Stimulated activated CD4-positive, alpha-beta T cell treated with anti-CD3 and anti-CD28 coated beads, Interleukin-2, amount 100 ng/mL, for 48 hours (primary cell): ENCODE results near the gene WWP2.
"Not testable (repeated sequence)": the region's sequence is repeated elsewhere in the genome, so short reads cannot be mapped to it uniquely, and the experiment has no call there.

Experiments
- DNase-seq, 2 donors: peaks; one replicate each; pipeline ENCODE4 v3.0.0-alpha.2; 2020

Gene WWP2

DNA sequence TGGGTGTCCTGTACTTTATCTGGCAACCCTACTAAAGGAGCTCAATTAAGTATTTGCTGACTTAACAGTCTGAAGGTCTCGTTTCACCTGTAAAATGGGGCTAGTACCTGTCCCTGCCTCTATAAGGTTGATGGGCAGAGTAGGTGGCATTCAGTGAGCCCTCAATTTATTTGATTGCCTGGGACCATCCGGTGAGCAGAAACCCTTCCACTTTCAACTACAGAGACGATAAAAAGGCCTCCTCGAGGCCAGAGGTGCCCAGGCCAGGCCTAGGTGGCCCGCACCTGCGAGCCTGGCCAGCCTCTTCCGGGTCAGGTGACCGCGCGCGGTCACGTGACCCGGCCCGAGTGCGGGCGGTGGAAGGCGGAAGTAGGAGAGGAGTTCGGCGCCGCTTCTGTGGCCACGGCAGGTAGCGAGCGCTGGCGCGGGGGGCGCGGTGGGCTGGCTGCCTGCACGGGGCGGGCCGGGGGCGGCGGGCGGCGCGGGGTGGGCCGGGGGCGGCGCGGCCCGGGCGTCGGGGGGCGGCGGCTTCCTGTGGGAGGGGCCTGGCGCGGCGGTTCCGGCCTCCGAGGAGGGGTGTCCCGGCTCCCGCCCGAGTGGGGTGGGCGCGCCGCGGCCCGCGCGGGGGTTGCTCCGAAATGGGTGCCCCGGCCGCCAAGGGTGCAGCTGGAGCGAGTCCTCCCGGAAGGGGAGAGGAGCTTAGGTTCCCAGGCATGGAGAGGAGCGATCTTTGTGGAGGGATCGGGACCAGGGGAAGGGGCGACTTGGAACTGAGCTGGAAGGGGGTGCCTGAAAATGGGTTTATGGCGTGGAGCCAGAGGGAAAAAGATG is at the start of gene WWP2:
WWP2 (plus strand) TSS at position 350 of the 831 bp plus-strand sequence. CDS start 24,679 bp downstream, outside the sequence.
- peak; percentile 66 to 72 for DNase-seq

DNA sequence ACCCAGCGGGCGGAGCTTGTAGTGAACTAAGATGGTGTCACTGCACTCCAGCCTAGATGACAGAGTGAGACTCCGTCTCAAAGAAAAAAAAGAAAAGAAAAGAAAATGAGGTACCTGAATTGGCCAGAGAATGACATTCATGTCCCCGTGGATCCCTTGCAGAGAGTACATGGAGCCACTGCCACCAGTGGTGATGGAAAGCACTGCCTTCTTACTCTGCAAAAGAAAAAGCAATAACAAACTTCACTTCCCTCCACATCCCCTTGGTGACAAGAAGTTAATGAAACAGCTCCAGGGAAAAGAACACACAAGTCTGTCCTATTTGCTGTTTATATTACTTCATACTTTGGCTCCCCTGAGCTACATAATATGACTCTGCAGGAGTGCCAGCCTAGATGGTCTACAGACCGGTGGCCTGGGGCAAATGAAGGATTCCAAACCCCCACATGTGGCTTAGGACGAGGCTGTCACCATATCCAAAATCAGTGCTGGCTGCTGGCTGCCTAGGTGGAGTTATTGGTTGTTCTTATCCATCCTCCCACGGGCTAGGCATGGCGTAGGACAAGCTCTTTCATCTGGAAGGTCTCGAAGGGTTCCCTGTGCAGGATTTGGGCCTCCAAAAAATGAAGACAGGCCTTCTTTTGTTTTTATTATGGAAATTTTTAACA is 49.1 kb upstream of the WWP2 start:
- no peak for DNase-seq

DNA sequence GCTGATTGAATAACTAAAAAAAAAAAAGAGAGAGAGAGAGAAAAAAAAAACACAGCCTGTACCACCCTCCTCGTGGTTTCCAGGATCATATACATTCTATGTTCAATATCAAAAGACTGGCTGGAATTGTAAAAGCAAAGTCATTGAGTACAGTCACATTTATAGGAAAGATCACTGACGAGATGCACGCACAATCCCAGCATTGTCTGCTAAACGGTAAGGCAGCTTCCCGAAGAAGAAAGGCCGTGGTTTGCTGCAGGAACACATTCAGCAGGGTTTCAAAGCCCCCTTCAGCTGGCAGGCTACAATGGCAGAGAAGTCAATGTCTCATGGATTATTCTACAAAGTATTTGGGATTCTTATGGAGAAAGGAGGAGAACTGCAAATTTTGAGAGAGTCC is 45.1 kb upstream of the WWP2 start:
- DNase-seq: no peak

DNA sequence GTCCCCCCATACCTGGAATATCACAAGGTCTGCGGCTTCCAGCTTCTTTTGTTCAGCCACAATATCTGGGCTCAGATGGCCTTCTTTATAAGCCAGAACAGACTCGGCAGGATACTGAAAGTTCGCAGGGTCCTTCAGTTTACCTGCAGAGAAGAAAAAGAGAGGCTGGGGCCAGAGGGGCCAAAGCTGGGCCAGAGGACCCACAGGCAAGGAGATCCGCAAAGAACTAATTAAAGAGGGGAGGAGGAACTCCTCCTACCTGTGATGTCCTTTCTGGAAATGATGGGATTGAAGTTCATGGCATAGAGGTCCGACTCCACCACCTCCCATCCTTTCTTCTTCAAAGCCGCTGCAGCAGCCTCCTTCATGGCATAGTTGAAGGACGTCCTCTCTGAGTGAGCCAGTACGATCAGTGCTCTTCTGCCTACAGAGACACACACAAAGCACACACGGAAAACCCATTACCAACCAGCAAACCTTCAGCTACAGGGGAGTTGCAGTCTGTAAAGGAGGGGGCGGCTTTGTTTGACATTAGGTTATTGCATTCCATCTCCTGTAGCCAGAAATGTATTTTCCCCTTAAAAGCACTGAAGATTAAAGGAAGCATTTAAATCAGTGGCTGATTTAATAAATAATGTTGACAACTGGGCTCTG is 43.9 kb upstream of the WWP2 start:
- no peak for DNase-seq

DNA sequence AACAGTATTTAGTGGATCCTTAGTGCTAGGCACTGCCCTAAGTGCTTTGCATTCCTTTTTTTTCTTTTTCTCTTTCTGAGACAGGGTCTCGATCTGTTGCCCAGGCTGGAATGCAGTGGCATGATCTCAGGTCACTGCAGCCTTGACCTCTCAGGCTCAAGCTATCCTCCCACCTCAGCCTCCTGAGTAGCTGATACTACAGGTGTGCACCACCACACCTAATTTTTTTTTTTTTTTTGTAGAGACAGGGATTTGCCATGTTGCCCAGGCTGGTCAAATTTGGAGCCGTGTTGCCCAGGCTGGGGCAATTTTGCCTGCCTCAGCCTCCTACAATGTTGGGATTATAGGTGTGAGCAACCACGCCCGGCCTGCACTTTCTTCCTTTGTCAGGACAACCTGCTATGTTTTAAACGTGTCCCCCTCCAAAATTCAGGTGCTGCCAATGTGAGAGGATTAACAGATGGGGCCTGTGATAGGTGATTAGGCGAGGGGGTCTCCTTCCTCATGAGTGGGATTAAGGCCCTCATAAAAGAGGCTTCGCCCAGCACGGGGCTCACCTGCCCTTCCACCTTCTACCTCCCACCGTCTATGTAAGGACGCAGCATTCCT is 41.2 kb upstream of the WWP2 start:
- DNase-seq: no peak

DNA sequence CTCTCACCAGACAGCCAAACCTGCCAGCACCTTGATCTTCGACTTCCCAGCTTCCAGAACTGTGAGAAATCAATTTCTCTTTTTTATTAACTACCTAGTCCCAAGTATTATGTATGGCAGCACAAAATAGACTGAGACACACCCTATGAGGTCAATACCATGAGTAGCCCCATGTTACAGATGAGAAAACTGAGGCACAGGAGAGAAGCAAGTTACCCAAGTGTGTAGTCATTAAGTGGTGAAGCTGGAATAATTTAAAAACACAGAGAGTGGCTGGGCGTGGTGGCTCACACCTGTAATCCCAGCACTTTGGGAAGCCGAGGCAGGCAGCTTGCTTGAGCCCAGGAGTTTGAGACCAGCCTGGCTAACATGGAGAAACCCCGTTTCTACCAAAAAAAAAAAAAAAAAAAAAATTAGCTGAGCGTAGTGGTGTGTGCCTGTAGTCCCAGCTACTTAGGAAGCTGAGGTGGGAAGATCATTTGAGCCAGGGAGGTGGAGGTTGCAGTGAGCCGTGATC is 40.6 kb upstream of the WWP2 start:
- no peak for DNase-seq

DNA sequence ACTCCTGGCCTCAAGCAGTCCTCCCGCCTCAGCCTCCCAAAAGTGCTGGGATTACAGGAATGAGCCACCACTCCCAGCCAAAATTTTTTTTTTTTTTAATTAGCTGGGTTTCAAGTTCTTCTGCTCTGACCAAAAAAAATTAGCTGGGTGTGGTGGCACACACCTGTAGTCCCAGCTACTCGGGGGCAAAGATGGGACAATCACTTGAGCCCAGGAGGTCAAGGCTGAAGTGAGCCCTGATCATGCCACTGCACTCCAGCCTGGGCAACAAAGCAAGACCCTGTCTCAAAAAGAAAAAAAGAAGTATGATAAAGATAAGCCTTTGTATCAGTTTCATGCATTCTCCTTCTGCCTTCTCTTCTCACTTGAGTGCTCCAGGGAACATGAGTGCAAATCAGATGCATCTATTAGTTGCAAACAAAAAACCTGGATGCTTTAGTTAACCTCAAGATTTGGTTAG is 37.7 kb upstream of the WWP2 start:
- no peak for DNase-seq

DNA sequence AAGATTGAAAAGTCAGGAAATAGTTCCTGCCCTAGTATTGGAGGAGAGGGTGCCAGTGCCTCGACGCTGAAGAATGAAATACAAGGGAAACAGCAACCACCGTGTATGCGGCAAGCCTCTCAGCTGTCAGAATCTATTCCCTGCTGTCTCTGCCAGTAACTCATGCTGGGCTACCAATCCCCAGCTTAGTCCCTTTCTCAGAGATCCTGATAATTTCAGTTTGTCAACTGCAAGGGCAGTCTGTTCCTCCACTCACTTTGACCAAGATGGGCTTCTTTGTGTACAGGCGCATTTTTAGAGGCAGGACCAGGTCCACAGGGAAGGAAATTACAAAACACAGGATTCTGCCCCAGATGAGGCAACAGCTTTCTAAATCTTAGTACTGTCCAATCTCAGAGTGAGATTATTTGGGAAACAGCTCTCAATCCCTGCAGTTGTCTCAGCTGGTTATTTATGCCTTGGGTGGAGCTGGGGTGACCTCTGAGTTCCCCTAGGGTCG is 37.1 kb upstream of the WWP2 start:
- DNase-seq: no peak

DNA sequence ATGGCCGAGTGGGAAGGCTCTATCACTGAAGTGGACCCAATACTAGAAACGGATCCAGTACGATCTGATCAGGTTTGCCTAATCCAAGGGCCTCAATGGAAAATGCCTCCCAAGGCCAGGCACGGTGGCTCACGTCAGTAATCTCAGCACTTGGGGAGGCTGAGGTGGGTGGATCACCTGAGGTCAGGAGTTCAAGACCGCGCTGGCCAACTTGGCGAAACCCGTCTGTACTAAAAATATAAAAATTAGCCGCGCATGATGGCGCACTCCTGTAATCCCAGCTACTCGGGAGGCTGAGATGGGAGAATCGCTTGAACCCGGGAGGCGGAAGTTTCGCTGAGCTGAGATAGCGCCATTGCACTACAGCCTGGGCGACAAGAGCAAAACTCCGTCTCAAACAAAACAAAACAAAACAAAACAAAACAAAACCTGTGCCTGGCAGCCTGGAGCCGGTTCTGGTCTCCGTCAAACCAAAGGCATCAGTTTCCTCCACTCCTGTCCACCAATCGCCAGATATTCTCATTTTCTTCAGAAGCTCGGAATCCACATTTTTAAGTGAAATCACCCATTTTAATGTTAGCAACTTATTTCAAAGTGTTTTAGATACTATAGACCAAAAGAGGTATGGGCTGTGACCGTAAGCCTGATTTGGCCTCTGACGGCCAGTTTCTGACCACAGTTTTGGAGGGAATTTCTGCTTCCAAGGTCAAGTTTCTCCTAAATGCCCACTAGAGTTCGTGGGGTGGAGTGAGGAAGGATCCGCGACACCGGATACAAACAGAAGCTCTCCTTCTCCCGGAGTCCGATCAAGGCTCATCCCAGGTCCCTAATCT is 36.4 kb upstream of the WWP2 start:
- DNase-seq: no peak

DNA sequence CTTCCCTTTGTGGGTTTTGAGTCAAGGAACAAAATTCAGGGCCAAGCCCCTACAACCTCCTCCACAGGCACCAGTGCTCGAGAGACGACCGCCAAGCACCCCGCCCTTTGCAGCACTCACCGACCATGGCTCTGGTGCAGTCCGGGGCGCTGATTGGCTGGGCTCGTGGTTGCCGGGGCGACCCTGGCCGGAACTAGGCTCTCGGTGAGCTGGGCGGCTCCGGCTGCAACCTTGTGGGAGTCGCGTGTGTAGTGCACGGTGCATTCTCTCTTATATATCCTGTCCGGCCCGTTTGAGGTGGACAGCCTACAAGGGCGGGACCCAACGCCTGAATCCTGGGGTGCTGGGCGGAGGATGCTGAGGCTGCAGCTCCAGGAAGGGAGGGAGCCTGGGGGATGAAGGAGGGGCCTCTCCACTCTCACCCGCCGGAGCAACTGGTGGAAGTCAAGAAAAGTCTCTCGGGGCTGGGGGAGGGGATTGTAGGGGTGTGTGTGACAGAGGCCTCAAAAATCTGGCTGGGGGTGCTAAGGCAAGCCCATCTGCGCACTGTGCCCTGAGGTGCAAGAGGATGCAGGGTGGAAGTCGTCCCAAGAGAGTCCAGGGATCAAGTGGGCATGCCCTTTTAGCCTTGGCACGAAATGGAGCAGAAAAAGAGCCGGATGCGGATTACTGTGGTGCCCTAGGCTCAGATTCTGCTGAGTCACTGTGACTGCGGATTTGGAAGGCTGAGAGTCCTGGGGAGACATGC is 35.6 kb upstream of the WWP2 start, which contains the start of gene NQO1:
NQO1 (minus strand) TSS at position 248 of the 748 bp plus-strand sequence; CDS start at position 127, 121 bp downstream.
- peak; percentile 85 to 87 for DNase-seq

DNA sequence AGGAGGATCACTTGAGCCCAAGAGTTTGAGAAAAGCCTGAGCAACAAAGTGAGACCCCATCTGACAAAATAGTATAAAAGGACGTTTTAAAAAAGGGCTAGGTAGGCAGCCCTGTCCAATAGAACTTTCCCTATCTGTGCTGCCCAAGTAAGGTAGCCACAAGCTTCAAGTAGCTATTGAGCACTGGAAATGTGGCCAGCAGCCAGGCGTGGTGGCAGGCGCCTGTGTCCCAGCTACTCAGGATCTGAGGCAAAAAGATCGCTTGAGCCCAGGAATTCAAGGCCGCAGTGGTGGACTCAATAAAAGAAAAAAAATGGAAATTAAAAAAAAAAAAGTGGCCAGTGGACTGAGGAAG is 34.2 kb upstream of the WWP2 start:
- no peak for DNase-seq

DNA sequence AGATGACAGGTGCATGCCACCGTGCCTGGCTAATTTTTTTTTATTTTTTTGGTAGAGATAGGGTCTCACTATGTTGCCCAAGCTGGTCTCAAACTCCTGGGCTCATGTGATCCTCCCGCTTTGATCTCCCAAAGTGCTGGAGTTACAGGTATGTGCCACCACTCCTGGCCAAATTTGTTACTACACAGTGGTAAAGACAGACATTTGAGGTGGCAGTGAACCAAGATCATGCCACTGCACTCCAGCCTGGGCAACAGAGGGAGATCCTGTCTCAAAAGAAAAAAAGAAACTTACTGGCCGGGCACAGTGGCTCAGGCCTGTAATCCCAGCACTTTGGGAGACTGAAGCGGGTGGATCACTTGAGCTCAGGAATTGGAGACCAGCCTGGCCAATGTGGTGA is 33.1 kb upstream of the WWP2 start:
- not testable (repeated sequence) for DNase-seq

DNA sequence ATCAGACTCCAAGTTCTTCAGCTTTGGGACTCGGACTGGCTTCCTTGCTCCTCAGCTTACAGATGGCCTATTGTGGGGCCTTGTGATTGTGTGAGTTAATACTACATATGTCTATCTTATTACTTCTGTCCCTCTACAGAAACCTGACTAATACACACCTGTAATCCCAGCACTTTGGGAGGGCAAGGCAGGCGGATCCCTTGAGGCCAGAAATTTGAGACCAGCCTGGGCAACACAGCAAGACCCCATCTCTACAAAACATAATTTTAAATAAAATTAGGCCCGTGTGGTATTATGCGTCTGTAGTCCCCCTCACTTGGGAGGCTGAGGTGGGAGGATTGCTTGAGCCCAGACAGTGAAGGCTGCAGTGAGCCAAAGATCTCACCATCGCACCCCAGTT is 30.9 kb upstream of the WWP2 start:
- DNase-seq: not testable (repeated sequence)

DNA sequence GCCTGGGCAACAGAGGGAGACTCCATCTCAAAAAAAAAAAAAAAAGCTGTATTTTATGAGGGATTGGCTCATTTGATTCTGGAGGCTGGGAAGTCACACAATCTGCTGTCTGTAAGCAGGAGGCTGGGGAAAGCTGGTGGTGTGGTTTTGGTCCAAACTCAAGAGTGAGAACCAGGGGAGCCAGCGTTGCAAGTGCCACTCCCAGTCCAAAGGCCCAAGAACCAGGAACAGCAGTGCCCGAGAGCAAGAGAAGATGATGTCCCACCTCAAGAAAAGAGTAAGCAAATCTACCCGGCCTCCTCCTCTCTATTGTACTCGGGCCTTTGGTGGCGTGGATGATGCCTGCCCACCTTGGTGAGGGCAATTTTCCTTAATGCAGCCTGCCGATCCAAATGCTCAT is 30.0 kb upstream of the WWP2 start:
- no peak for DNase-seq

DNA sequence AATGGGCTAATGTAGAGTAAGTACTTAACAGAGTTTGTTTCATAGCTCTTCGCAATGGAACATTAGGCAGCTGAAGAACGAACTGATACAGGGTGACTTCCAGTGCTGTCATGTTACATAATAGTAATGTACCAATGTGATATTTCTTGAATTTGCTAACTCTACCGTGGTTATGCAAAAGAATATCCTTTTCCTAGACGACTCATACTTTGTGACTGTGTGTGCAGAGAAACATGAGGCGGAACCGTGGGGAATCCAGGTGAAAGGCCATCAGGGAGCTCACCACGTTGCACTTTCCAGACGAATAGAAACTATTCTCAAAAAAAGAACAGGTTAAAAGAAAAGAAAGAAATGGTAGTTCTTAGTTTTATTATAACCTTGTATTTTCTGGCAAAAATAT is 20.6 kb upstream of the WWP2 start:
- DNase-seq: no peak

DNA sequence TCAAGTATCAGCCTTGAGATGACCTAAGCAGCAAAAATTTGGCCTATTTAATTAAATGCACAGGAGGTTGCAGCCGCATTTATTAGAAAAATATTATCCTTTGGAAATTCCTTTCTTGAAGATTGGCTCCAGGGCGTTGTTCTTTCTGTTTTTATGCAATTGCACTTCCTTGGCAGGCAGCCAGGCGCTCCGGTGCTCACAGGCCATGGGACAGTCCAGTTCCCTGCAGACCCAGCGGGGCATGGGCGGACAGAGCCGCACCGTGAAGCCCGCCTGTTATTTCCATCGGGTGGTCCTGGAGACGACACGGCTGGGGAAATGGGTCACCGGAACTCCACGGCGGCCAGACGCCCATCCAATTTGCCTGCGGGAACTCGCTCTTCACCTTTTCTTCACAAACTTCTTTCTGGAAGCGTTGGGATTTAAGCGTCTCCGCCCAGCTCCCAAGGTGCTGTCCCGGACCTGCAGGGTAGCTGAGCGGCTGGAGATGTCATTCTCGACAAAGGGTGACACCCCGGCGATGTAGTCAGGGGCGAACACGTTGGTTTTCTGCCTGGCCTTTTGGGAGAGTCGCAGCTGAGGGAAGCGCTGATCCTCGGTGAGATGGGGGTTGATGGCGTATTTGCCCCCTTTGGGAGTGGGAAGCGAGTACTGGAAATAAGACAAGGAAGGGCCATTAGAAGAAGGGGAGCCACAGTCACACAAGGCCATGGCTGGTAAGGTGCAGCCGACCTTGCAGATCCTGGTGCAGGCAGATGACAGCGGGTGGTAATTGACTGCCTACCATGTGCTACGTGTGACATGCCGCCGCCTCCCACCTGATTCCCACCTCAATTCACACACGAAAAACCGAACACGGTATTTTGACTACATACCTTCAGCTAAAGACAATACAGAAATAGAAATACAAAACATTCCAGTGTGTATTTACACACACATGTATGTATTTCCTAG is 19.9 kb upstream of the WWP2 start:
- DNase-seq: no peak

DNA sequence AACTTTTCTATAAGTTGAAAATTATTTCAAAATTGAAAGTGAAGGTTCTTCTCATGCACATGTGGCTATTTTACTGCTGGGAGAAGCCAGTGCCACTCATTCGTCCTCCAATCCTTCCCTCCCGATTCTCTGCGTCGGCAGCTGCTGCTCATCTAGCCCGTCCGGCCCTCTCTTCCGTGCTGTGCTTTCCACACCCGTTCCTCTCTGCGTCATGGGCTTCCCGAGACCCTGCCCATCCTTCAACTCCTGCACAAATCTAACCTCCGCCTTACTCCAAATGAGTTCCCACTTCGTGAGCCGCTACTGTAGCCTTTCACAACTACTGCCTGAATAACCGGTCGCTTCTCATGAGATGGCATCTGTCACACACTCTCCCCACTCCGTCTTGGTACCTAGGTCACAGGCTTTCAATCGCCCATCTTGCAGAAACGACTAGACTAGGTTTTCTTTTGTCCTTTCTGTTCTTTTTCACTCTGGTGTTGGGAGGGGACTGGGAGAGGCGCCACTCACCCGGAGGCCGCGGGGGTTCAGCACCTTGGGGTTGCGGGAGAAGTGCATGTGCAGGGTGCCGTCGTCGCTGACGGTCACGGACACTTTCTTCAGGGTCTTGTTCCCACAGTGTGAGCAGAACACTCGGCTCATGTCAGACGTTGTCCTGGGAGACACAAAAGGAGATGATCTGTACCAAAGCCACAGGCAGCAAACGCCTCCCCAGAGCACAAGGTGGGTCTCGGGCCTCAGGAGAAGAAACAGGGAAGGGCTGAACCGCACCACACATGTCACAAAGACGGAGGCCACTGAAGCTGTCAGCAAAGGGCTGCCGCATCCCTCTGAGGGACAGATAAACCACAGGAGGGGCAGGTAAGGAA is 17.5 kb upstream of the WWP2 start:
- no peak for DNase-seq

DNA sequence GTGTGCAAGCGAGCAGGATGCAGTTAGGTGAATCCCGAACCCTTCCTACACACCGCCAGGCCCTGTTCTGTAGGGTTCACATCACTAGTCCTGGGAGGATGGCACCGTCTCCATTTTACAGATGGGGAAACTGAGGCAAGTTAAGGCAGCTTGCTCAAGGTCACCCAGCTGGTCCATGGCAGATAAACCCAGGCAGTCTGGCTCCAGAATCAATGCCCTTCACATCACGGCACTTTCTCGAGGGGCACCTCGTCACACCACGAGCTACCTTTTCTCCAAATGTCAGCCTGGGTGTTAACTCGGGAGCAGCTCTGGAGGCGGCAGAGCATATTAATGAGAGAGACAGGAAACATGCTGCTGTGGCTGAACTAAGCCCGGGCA is 16.9 kb upstream of the WWP2 start:
- no peak for DNase-seq

DNA sequence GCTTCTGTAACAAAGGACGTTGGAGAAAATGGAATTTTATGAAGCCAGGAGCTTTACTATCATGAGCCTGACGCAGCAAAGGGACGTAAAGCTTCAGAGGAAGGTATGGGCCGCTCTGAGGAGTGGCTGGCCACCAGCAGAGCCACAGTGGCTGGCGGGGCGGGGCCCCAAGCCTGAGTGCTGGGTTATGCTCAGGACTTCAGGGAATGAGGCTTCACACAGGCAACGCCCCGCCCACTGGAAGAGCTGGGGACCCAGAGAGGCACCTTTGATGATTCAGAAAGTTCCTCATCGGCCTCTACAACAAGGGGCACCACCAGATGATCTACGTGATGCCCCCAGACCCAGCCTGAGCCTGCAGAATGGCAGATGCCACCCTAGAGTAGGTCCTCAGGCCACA is 16.2 kb upstream of the WWP2 start:
- no peak for DNase-seq
